ENCODE measurements around the gene RAPGEF4. TPM values are rescaled to one million over a fixed set of nuclear protein-coding genes. Genes with fewer than 3 reads are reported as not detected.

Gene RAPGEF4
- total RNA-seq, 1 experiment from 2014 or later = not detected

DNA sequence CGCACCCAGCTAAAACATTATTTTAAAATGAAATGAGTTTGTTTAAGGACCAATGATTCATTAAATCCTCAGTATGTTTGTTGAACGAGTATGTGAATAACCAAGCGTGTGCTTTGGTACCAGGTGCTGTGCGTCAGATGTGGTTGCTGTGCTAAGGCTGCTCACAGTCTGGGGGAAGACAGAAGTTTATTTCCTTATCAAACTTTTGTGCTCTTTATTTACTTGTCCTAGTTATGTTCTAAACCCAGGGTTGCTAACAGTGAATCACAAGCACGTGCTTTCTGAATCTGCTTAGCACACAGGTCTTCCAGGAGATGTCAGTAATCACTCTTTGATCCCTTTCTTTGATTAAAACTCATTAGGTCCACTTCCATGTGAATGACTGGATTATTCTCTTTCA lies 37.0 kb downstream of the RAPGEF4 start:
- Histone ChIP-seq H3K4me1 (replicated peaks; ENCODE audit: insufficient read depth) (no peaks in the 10 kb centered on the region), H3K79me2 (ENCODE audit: low read depth) (no peaks in the 10 kb centered on the region), H2AFZ (no peak overlapping the region), H3K9me2 (ENCODE audit: insufficient read depth) (no peaks in the 10 kb centered on the region), H3K9me3 (ENCODE audit: insufficient read depth, low read depth) (no peaks in the 10 kb centered on the region), H3K4me2 (no peak overlapping the region), H3K4me3 (no peak overlapping the region), H3K27ac (no peak overlapping the region), H3K36me3 (ENCODE audit: low read depth) (no peaks in the 10 kb centered on the region), H4K20me1 (ENCODE audit: insufficient read depth) (no peaks in the 10 kb centered on the region), H3F3A (ENCODE audit: insufficient read depth, low read depth) (no peaks in the 10 kb centered on the region), H3K27me3 (ENCODE audit: insufficient read depth, low read depth) (no peaks in the 10 kb centered on the region)
- ChIA-PET POLR2A (ENCODE audit: unreplicated experiment) (no interaction called here), CTCF (no interaction called here)
- no TSS peak for BruUV-seq (replicated peaks)
- intact Hi-C loops (cut with micrococcal nuclease; ENCODE audit: unreplicated experiment) = no loop called here
- no peak for DNase-seq
- no peak for TF ChIP-seq EZH2 (IDR thresholded peaks at IDR 0.05; ENCODE audit: low read depth)
- TF ChIP-seq, protein P1, sequence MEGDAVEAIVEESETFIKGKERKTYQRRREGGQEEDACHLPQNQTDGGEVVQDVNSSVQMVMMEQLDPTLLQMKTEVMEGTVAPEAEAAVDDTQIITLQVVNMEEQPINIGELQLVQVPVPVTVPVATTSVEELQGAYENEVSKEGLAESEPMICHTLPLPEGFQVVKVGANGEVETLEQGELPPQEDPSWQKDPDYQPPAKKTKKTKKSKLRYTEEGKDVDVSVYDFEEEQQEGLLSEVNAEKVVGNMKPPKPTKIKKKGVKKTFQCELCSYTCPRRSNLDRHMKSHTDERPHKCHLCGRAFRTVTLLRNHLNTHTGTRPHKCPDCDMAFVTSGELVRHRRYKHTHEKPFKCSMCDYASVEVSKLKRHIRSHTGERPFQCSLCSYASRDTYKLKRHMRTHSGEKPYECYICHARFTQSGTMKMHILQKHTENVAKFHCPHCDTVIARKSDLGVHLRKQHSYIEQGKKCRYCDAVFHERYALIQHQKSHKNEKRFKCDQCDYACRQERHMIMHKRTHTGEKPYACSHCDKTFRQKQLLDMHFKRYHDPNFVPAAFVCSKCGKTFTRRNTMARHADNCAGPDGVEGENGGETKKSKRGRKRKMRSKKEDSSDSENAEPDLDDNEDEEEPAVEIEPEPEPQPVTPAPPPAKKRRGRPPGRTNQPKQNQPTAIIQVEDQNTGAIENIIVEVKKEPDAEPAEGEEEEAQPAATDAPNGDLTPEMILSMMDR (conservative IDR thresholded peaks at IDR 0.05) = no peak

- Histone ChIP-seq H3K27ac (no peak overlapping the region), H4K20me1 (ENCODE audit: insufficient read depth) (no peaks in the 10 kb centered on the region), H2AFZ (no peak overlapping the region), H3K79me2 (ENCODE audit: low read depth) (no peaks in the 10 kb centered on the region), H3K4me3 (no peak overlapping the region), H3F3A (ENCODE audit: insufficient read depth, low read depth) (no peaks in the 10 kb centered on the region), H3K9me3 (ENCODE audit: insufficient read depth, low read depth) (no peaks in the 10 kb centered on the region), H3K9me2 (ENCODE audit: insufficient read depth) (no peaks in the 10 kb centered on the region), H3K4me1 (replicated peaks; ENCODE audit: insufficient read depth) (no peaks in the 10 kb centered on the region), H3K36me3 (ENCODE audit: low read depth) (no peaks in the 10 kb centered on the region), H3K4me2 (no peak overlapping the region), H3K27me3 (ENCODE audit: insufficient read depth, low read depth) (no peaks in the 10 kb centered on the region)
- ChIA-PET CTCF (no interaction called here), POLR2A (ENCODE audit: unreplicated experiment) (no interaction called here)
- DNase-seq = no peak
- no peak for TF ChIP-seq EZH2 (IDR thresholded peaks at IDR 0.05; ENCODE audit: low read depth)
- TF ChIP-seq, protein P1 (conservative IDR thresholded peaks at IDR 0.05) = no peak
- BruUV-seq (replicated peaks) = no TSS peak
- intact Hi-C loops (cut with micrococcal nuclease; ENCODE audit: unreplicated experiment) = no loop called here
Observed at GRCh38 chr2:172774302-172774701, 38.7 kb downstream of the RAPGEF4 start.

DNA sequence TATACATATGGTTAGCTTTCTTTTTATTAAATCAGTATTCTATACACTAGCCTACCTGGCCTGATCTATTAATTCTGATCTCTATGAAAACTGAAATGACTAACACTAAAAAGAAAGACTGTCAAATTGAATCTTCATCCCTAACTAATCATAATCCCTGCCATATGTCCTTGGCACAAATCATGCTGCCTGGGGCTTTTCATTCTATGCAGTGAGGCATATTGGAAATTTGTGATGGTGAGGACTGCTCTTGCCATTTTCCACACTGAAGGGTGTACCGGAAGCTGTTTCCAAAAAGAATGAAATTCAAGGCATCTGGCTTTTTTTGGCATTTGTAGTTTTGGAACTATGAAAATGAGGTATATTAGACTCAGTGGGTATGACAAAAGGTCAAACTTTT lies 39.7 kb downstream of the RAPGEF4 start:
- H3K79me2 ChIP-seq (ENCODE audit: low read depth) = no peaks in the 10 kb centered on the region
- H3K9me2 ChIP-seq (ENCODE audit: insufficient read depth) = no peaks in the 10 kb centered on the region
- TF ChIP-seq, protein P1 (conservative IDR thresholded peaks at IDR 0.05) = no peak
- TF ChIP-seq EZH2 (IDR thresholded peaks at IDR 0.05; ENCODE audit: low read depth) = no peak
- intact Hi-C loops (cut with micrococcal nuclease; ENCODE audit: unreplicated experiment) = no loop called here
- no TSS peak for BruUV-seq (replicated peaks)
- POLR2A ChIA-PET (ENCODE audit: unreplicated experiment) = no interaction called here
- H3K27me3 ChIP-seq (ENCODE audit: insufficient read depth, low read depth) = no peaks in the 10 kb centered on the region
- H3K36me3 ChIP-seq (ENCODE audit: low read depth) = no peaks in the 10 kb centered on the region
- H4K20me1 ChIP-seq (ENCODE audit: insufficient read depth) = no peaks in the 10 kb centered on the region
- CTCF ChIA-PET = no interaction called here
- H3K4me2 ChIP-seq = no peak overlapping the region
- no peak for DNase-seq
- H3K4me3 ChIP-seq = no peak overlapping the region
- no peak overlapping the region for H2AFZ ChIP-seq
- H3K27ac ChIP-seq = no peak overlapping the region
- H3F3A ChIP-seq (ENCODE audit: insufficient read depth, low read depth) = no peaks in the 10 kb centered on the region
- no peaks in the 10 kb centered on the region for H3K4me1 ChIP-seq (replicated peaks; ENCODE audit: insufficient read depth)
- no peaks in the 10 kb centered on the region for H3K9me3 ChIP-seq (ENCODE audit: insufficient read depth, low read depth)
